Motor neuron (in vitro differentiated cells): ENCODE results near the gene TMEM163. TPM values are rescaled to one million over a fixed set of nuclear protein-coding genes. Genes with fewer than 3 reads are reported as not detected.
A peak's percentile ranks its signal among the peaks of the same experiment; 100 is the strongest.

Source experiments
- ATAC-seq, 8 experiments: fragments of 200-7000 bp; cut with Tn5 transposase; replicated peaks in 6 of 8; 2 replicates each; pipeline ENCODE4 v1.8.0; 2021; ENCODE audit warnings: mild to moderate bottlenecking in 8 of 8, moderate library complexity in 8 of 8
- H3K27ac ChIP-seq, 2 donors: fragments of 250-450 bp; sonication (Bioruptor Pico); 2 replicates each; pipeline ENCODE4 v1.9.0; 2021; ENCODE audit warnings: antibody characterized with exemption in 2 of 2, mild to moderate bottlenecking in 2 of 2, moderate library complexity in 1 of 2
- H3K4me1 ChIP-seq, 2 donors: fragments of 250-450 bp; sonication (Bioruptor Pico); replicated peaks in 1 of 2; 2 replicates each; pipeline ENCODE4 v1.6.1; 2021; ENCODE audit warnings: antibody characterized with exemption in 2 of 2, mild to moderate bottlenecking in 2 of 2, moderate library complexity in 1 of 2
- H3K4me3 ChIP-seq, 5 donors: fragments of 250-450 bp; sonication (Bioruptor Pico); 2 replicates each; pipeline ENCODE4 v1.9.0; 2021; ENCODE audit warnings: antibody characterized with exemption in 5 of 5, mild to moderate bottlenecking in 5 of 5, moderate library complexity in 4 of 5
- WGBS, 10 experiments: fragments of 450-650 bp; shearing (Covaris generic); methylation state at CpG; one replicate each; pipeline ENCODE4 v1.0.0; 2022; 5-methylcytosine and 5-hydroxymethylcytosine counted together
- in situ Hi-C, 9 experiments: fragments of 400-800 bp; cut with MboI; loops; one replicate each; pipeline ENCODE4 v1.15.0; 2021; ENCODE audit warnings: low sequenced_read_pairs in 9 of 9, low pct_unique_long_range_greater_than_20kb in 2 of 9; ENCODE audit not compliant: unreplicated experiment in 9 of 9
- total RNA-seq, 8 experiments: library from RNA; unstranded; fragments of 300-600 nt; gene quantifications; 2 replicates each; pipeline versions ENCODE4 v1.2.3 to v1.2.4, GENCODE V29; 2022

TMEM163 gene
- total RNA-seq, 8 experiments from 2014 or later, result 0.31 to 11.2 (median 0.87) TPM

DNA sequence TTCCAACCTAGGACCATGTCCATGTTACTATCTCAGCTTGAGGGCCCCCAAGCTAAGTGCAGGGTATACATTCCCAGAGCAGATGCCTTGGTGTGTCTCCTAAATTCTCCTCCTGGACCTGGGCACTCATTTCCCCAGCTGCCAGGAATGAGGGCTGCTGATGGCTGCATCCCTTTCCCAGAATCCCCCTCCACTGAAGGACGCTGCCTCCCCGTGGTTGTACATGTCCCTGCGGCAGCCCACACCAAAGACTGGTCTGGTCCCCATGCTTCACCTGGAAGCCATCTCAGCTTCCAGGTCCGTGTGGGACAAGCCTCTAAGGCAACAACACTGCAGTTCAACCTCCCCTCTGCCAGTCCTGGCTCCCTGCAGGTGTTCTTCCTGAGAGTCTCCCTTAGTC lies 14.6 kb downstream of the TMEM163 start:
- in situ Hi-C loops, result no loop called here
- ATAC-seq, result no peak
- WGBS, 10 experiments, result 0 to 79% (median 73%) methylated on average over 1 to 3 of the region's 4 CpGs; no CpG with 5 or more reads in 5 of the 10 experiments
- H3K4me1 ChIP-seq, result peaks cover 2 to 6% of the 10 kb centered on the region in 2 donors
- no peak overlapping the region for H3K4me3 ChIP-seq
- no peak overlapping the region for H3K27ac ChIP-seq

DNA sequence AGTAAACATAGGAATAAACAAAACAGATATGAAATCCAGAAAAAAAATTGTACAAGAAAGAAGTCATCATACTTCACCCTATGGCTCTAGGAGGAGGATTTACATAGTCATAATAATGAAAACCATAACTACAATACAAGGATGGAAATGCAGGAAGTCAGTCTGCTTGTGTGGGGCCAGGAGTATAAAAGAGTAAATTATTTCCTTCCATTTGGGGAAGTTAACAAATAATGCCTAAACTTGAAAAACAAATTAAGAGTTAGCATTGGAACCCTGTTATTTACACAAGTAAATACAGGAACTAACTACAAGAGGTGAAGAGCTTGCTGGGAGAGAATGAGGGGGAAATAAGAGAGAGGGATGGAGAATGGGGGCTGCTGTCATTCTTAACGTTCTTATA lies 15.4 kb downstream of the TMEM163 start:
- Histone ChIP-seq H3K27ac (no peak overlapping the region), H3K4me3 (no peak overlapping the region), H3K4me1 (peaks cover 2 to 6% of the 10 kb centered on the region in 2 donors)
- in situ Hi-C loops, result no loop called here
- ATAC-seq, result no peak
- WGBS, 10 experiments, result 0 to 93% (median 42%) methylated on average over 1 of the region's 1 CpG; no CpG with 5 or more reads in 2 of the 10 experiments

DNA sequence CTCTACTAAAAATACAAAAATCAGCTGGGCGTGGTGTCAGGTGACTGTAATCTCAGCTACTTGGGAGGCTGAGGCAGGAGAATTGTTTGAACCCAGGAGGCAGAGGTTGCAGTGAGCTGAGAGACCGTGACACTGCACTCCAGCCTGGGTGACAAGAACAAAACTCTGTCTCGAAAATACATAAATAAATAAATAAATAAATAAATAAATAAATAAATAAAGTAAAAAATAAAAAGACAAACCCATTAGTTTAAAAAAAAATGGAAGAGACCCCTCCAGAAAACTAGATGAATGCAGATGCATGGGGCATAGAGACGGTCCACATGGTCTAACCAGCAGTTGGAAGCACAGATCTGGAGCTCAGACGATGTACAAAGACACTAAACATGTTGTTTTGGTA lies 18.1 kb downstream of the TMEM163 start:
- ATAC-seq, result no peak
- peaks cover 1 to 2% of the 10 kb centered on the region in 2 donors for H3K4me1 ChIP-seq
- in situ Hi-C loops, result no loop called here
- 35 to 100% (median 83%) methylated on average over 2 to 5 of the region's 5 CpGs; no CpG with 5 or more reads in 1 of the 10 experiments for WGBS, 10 experiments
- no peak overlapping the region for H3K27ac ChIP-seq
- H3K4me3 ChIP-seq, result no peak overlapping the region

DNA sequence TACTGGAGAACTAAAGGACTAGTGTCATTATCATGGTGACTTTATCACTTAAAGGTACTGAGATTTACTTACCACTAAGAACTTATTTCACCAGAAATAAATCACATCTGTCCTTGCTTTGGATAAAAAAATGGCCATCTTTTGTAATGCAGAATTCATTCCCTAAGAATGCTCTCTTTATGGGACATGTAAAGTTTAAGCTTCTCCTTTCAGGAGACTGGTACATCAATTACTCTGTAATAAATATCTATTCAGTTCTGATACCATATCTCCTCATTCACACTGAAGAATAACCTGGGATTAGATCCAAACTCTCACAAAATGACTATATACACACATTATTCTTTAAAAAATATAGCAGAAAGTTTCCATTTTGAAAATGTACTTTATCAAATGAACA lies 24.4 kb downstream of the TMEM163 start:
- in situ Hi-C loops, result no loop called here
- Histone ChIP-seq H3K4me1 (no peaks in the 10 kb centered on the region), H3K4me3 (no peak overlapping the region), H3K27ac (no peak overlapping the region)
- no peak for ATAC-seq

DNA sequence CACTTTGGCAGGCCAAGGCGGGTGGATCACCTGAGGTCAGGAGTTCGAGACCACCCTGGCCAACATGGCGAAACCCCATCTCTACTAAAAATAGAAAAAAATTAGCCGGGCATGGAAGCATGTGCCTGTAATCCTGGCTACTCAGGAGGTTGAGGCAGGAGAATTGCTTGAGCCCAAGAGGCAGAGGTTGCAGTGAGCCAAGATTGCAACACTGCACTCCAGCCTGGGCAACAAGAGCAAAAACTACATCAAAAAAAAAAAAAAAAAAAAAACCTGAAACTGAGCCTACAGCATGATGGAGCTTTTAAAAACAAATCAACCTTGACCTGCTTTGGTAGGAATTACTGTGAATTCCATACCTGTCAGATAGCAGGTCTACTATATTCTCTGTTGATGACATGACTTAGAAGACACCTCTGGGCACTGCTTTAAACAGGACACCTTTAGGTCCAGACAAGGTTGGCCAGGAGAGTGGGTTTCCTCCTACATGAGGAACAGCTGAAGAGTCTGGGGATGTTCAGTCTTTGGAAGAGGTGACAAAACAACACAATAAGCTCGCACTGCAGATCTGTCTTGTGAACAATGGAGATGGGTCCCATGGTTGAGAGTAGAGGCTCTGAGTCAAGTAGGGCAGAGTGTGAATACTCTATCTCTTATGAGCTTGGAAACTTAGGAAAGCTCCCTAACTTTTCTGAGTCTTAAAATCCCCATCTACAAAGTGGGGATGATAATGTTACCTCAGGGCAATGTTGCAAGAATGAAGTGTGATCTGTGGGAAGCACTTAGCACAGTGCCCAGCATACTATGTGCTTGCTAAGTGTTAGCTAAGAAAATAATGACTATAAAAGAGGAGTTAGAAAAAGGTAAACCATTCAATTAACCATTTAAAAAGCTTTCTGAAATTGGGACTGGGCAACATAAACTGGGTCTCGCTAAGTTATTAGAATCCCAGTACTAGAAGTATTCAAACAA lies 25.2 kb downstream of the TMEM163 start:
- in situ Hi-C loops, result no loop called here
- H3K27ac ChIP-seq, result no peak overlapping the region
- 36 to 100% (median 85%) methylated on average over 1 to 4 of the region's 6 CpGs for whole genome bisulfite sequencing, 10 experiments
- no peaks in the 10 kb centered on the region for H3K4me1 ChIP-seq
- ATAC-seq, result no peak
- no peak overlapping the region for H3K4me3 ChIP-seq

DNA sequence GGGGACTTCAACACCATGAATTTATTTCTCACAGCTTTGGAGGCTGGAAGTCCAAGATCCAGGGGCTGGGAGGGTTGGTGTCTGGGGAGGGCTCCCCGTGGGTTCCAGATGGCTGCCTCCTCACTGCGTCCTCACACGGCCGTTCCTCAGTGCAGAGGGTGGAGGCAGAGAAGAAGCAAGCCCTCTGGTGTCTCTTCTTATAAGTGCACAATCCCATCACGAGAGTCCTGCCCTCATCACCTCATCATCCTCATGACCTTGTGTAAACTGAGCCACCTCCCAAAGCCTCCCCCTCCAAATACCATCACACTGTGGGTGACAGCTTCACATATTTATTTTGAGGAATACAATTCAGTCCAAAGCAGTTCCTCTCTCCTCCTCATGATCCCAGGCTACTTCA lies 26.3 kb downstream of the TMEM163 start:
- no peak overlapping the region for H3K27ac ChIP-seq
- no peak overlapping the region for H3K4me3 ChIP-seq
- in situ Hi-C loops, result no loop called here
- no peaks in the 10 kb centered on the region for H3K4me1 ChIP-seq
- ATAC-seq, result peak in 3 of 8 experiments; percentile 73 to 91 (median 85)
- 0 to 67% (median 9%) methylated on average over 1 to 5 of the region's 5 CpGs; no CpG with 5 or more reads in 7 of the 10 experiments for WGBS, 10 experiments

DNA sequence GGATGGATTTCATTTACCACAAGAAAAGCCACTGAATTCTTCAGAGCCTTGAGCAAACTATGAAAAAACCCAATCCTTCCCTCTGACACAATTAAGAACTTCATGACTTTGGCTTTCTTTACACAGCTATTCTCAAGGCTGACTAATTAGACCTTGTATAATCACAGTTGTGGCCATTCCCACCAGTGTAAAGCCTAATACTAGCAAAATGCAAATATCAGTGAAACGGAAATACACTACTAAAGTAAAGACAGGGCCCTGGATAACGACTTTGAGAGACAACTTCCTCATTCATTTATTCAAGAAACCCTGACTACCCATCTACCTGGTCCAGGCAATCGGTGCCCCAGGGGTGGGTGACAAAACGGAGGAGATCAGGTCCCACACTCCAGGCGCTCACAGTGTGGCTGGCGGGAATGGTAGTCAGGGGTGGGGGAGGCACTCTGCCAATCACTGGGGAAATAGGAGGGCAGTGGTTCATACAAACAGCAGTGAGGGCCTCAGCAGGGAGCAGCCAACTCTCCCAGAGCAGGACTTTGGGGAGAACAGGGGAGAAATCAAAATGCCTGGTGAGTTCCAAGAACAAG lies 28.1 kb downstream of the TMEM163 start:
- Histone ChIP-seq H3K4me3 (no peak overlapping the region), H3K4me1 (no peaks in the 10 kb centered on the region), H3K27ac (no peak overlapping the region)
- in situ Hi-C loops, result no loop called here
- no peak for ATAC-seq
- WGBS, 10 experiments, result 10 to 80% (median 40%) methylated on average over 1 to 3 of the region's 6 CpGs; no CpG with 5 or more reads in 7 of the 10 experiments

DNA sequence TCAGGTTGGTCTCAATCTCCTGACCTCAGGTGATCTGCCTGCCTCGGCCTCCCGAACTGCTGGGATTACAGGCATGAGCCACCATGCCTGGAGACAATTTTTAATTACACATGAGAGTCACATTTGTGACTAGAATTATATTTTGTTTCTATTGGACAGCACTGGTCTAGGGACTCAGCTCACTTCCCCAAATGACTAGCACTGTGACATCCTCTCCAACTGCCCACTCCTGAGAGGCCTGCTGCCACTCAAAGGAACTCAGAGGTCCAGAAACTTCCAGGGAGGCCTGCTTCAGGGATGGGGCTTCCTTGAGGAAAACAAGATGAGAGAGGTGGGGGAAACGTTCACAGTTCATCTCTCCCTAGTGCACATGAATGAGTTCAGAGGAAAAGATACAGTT lies 29.5 kb downstream of the TMEM163 start:
- H3K27ac ChIP-seq, result no peak overlapping the region
- WGBS, 10 experiments, result 0 to 90% (median 56%) methylated on average over 1 to 3 of the region's 3 CpGs; no CpG with 5 or more reads in 4 of the 10 experiments
- in situ Hi-C loops, result no loop called here
- no peak overlapping the region for H3K4me3 ChIP-seq
- no peak for ATAC-seq
- H3K4me1 ChIP-seq, result no peaks in the 10 kb centered on the region

DNA sequence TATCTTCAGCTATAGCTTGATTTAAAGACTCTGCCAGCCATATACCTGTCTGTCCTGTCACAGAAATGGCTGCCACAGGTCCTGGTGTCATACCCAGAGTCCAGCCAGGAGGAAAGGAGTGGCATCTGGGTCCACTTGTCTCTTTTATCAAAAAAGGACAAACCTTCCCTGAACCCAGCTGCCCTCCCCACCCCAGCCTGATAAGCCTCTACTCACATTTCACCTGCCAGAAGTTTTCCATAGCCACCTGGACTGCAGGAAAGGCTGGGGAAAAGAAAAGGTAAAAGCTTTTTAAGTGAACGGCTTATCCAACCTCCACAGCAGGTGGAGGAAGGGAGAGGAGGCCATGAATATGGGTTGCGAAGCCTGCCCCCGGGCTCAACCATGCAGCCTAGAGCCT lies 32.8 kb downstream of the TMEM163 start:
- in situ Hi-C loops, result no loop called here
- Histone ChIP-seq H3K4me1 (no peaks in the 10 kb centered on the region), H3K4me3 (no peak overlapping the region), H3K27ac (no peak overlapping the region)
- WGBS, 10 experiments, result 18 to 60% (median 25%) methylated on average over 1 to 3 of the region's 3 CpGs; no CpG with 5 or more reads in 5 of the 10 experiments
- ATAC-seq, result no peak

DNA sequence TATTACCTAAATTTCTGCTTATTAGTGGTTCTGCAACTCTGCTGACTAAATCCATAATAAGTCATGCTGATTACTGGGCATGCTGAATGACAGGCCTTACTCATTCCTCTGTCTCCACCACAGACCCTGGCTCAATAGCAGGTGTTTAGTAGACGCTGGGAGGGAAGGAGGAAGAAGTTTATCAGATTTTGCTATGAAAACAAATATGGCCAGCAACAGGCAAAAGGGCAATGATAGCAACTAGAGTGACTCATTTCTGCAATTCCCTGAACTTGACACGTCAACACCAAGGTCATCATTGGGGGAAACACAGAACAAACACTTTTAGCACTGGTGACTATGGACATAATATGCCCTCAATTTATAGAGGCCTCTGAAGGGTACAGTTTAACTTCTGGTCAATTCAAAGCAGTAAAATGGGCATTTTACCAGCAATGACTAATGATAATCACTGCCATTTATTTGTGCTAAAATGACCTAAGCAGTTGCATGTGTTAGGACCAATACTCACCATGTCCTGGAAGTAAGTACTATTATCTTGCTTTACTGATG lies 35.2 kb downstream of the TMEM163 start:
- no peak overlapping the region for H3K27ac ChIP-seq
- peaks cover under 1 to 4% of the 10 kb centered on the region in 2 donors for H3K4me1 ChIP-seq
- no peak overlapping the region for H3K4me3 ChIP-seq
- 33 to 79% (median 52%) methylated on average over 1 to 2 of the region's 2 CpGs; no CpG with 5 or more reads in 6 of the 10 experiments for WGBS, 10 experiments
- in situ Hi-C loops, result no loop called here
- ATAC-seq, result peak in 1 of 8 experiments; percentile 53

DNA sequence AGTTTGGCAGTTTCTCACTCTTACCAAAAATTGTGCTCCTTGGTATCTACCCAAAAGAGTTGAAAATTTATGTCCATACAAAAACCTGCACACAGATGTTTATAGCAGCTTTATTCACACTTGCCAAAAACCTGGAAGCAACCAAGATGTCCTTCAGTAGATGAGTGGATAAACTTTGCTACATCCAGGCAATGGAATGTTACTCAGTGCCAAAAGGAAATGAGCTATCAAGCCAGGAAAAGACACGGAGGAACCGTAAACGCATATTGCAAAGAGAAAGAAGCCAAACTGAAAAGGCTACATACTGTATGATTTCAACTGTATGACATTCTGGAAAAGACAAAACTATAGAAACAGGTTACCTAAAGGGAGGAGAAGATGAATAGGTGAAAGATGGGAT lies 36.1 kb downstream of the TMEM163 start:
- Histone ChIP-seq H3K4me3 (no peak overlapping the region), H3K27ac (no peak overlapping the region), H3K4me1 (peaks cover 4 to 8% of the 10 kb centered on the region in 2 donors)
- ATAC-seq, result no peak
- in situ Hi-C loops, result no loop called here
- 0 to 100% (median 80%) methylated on average over 1 to 3 of the region's 3 CpGs; no CpG with 5 or more reads in 1 of the 10 experiments for WGBS, 10 experiments

DNA sequence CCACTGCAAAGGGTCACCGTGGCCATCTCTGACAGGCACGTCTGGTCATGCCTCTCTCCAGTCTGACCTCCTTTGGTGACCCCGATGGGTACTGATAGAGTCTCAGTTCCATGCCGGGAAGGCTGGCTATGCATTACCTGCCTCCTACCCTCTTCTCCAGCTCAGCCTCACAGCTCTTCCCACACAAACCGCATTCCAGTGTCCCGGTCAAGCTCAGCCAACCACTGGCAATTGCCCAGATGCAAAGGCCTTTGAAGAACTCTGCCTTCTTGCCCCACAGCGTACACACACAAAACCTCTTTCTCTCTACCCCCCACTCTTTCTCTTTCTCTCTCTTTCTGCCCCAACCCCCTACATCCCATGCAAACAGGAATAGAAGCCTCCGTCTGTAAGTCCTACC lies 37.6 kb downstream of the TMEM163 start:
- H3K27ac ChIP-seq, result no peak overlapping the region
- WGBS, 10 experiments, result 0 to 100% (median 71%) methylated on average over 1 to 7 of the region's 8 CpGs; no CpG with 5 or more reads in 3 of the 10 experiments
- peaks cover 6 to 12% of the 10 kb centered on the region in 2 donors for H3K4me1 ChIP-seq
- no peak overlapping the region for H3K4me3 ChIP-seq
- in situ Hi-C loops, result no loop called here
- no peak for ATAC-seq

DNA sequence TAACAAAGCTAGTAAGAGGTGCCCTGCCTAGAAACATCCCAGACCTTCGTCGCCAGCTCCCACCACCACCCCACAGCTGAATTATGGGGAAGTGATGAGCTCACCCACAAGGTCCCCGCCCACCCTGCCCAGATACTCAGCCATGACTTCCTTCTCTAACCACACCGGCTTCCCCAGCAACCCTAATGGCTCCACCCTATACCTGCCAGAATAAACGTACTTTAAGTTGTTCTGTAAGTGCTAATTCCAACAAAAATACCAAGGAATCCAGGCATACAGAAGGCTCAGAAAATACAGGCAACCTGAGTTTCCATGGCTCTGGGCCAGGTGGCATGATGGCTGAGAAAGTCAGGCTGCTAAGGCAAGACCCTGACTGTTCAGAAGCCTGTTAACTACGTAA lies 39.1 kb downstream of the TMEM163 start:
- peaks cover 6 to 12% of the 10 kb centered on the region in 2 donors for H3K4me1 ChIP-seq

More for the DNA sequence above, 39.1 kb downstream of the TMEM163 start:
- Histone ChIP-seq H3K27ac (no peak overlapping the region), H3K4me3 (no peak overlapping the region)
- 0 to 100% (median 67%) methylated on average over 1 to 3 of the region's 6 CpGs; no CpG with 5 or more reads in 1 of the 10 experiments for WGBS, 10 experiments
- no peak for ATAC-seq
- in situ Hi-C loops, result no loop called here
